Measurements from ENCODE around the gene ZNF768.
"Not testable (repeated sequence)": the region's sequence is repeated elsewhere in the genome, so short reads cannot be mapped to it uniquely, and the experiment has no call there.

Gene ZNF768

GRCh38 chr16:30532285-30533145, 6.1 kb upstream of the ZNF768 start:
- no peak for DNase-seq

DNA sequence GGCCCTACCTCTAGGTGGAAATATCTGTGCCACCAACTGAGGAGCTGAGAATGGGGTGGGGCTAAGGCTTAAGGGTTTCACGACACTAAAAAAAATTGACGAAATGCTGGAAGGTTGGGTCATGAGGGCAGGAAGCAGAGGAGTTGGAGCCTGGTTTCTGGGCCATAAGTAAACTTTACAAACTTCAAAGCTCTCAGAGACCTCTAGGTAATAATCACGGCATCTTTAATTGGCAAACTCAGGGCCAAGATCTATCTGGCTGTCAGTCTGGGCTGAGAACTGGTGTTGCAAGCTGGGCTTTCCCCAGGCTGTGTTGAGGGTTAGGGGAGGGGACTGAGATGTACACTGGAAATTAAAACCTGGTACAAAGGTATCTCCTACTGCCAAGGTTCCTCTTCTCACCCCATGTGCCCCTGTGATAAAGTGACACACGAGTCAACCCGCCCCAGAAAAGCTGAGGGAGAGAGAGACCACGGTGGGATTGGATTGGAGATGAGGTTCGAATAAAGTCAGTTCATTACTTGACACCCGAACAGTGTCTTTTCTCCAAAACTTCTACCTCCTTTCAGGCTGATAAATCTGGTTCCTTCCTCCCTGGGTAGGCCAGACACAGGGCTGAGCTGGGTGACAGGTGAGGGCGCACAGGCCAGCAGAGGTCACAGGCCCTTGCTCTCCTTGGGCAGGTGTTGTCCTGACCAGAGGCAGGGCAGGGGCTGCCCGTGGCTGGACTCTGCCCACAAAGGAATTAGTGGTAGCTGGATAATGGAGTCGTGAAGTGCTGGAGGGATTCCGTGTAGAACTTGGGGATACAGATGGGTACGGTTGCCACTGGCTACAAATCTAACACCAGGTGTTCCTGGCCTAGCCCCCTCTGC, 4.0 kb upstream of the ZNF768 start:
- DNase-seq = no peak

DNA sequence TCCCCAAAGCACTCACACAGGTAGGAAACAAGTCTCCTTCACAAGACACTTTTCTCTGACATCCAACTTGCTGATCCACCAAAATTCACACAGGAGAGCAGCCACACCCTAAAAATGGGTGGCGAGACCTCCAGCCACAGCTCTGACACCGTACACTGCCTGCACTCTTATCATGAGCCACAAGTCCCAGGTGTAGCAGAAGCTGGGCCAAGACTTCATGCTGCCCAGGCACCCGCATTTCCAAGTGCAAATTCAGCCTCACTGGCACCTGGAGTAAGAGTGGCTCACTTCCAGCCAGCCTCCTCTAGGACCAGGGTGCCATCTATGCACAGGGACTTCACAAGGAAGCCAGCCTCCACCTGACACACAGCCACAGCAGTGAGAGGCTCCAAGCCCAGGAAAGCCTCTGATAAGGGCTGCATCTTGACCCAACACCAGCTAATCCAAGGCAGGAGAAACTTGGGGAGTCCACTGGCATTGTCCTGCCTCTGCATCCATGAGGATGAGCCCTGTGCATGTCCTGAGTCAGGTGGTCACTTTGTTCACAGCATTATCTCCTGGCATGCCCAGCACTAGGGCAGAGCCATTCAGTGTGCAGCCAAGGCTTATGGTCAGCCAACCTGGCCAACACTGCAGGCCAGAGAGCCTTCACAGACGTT, 2.6 kb upstream of the ZNF768 start:
- DNase-seq = no peak

DNA sequence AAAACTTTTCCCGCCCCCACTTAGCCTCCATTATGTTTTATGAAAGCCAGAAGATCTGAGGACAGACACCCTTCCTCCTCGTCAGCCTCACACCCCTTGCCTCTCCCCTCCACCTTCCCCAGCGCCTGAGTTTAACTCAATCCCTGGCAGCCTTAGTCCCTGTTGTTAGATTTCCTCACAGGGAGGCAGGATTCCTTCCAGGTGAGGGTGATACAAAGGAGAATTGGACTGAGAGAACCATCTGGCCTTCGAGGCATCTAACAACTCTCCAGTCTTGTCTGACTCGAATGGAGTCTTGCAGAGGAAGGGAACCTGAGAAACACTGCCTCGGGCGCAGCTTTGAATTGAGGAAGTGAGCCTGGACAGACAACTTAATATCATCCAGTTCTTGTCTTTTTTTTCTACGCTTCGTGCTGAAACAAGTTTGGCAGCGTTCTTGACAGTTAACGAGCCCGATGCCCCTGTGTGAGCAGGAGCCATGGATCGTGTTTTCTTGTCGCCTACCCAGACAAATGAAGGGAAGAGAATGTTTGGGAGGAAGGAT, 1.3 kb upstream of the ZNF768 start:
- no peak for DNase-seq

DNA sequence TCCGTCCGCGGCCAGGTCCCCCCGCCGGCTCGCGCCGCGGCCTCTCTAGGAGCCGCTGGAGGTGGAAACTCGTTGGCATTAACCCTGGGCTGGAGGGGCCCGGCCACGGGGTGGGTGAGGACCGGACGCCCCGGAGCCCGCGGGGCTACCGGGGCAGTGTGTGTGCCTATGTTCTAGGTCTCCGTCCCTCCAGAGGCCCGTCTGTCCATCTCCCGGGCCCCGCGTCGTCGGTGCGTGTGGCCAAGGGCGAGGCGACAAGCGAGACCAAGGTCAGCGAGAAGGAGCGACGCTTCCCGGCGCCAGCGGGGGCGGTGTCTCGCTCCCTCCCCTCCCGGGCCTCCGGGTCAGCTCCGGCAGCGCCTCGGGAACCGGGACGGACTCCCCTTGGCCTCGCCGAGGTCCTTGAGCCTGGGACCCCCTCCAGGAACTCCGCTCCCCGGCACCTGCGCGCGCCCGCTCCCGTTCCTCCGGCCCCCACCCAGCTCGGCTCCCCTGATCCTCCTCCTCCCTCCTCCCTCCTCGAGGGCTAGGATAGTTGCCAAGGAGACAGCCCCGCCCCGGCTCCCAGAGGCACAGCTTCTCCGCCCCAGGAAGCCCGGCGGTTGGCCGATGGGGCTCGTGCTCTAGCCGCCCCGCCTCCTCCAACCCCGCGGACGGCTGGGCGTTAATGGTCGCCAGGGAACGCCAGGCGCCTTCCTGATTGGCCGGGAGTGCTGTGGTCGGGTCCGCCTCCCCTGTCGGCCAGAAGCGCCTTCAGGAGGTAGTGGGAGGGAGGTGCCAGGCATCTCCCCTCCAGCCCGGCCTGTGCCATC, 663 bp upstream of the ZNF768 start:
- peak; percentile 100 for DNase-seq

GRCh38 chr16:30525844-30526136, 576 bp downstream of the ZNF768 start:
- DNase-seq = no peak

GRCh38 chr16:30524575-30525568, 1.5 kb downstream of the ZNF768 start:
- no peak for DNase-seq

DNA sequence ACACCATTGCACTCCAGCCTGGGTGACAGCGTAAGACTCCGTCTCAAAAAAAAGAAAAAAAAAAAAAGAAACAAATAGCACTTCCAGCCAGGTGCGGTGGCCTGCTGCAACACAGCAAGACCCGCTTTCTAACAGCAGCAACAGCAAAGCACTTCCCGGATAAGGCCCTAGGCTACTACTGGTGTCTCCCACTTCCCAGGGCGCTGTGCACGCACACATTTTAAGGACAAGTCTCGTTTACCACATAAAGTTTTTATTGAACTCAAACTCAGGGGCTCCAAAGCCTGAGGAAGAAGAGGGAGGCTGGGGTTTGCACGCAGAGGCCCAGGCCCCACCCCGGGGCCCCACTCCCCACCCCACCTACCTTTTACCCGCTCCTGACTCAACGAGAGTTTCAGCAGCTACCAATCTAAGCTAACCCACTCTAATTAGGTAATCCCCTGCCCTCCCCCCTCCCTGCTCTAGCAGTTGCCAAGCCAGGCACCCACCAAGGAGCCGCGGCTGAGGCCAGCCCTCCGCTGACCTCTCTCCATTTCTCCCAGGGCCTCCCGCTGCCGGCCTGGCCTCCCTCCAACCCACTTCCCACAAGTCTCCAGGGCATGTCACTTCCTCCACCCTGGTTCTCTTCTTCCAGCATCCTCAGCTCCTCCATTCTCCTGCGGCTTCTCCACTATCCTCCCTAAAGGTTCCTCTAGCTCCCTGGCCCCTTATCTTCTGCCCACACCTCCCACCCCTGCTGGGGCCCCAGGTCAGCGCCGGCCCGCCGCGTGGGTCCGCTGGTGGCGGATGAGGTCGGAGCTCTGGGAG, 2.4 kb downstream of the ZNF768 start:
- DNase-seq = no peak

GRCh38 chr16:30522702-30523463, 3.5 kb downstream of the ZNF768 start:
- DNase-seq = not testable (repeated sequence)

DNA sequence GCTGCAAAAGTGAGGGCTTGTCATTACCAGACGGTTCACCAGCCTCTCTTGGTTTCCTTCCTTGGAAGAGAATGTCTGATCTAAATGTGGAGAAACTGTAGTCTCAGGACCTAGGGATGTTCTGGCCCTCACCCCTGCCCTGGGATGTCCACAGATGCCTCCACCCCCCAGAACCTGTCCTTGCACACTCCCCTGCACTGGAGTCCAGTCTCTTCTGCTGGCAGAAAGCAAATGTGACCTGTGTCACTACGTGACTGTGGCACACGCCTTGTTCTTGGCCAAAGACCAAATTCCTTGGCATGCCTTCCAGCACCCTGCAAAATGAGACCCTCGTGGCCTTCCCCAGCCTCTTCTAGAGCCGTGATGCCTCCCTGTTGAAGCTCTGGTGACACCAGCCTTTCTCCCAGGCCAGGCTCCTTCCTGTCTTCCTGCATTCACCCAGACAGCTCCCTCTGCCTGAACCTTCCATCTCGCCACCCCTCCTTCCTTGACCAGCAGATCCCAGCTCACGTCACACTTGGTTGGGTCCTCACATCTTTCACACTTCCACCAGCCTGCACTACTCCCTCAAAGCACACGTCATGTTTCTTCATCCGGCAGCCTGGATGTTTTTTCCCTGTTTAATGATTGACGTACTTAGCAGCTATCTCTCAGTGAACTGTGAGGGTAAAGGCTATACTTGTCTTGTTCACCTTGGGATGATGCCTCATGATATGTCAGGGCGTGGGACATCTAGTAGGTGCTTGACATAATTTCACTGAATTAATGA, 4.3 kb downstream of the ZNF768 start:
- DNase-seq = no peak

DNA sequence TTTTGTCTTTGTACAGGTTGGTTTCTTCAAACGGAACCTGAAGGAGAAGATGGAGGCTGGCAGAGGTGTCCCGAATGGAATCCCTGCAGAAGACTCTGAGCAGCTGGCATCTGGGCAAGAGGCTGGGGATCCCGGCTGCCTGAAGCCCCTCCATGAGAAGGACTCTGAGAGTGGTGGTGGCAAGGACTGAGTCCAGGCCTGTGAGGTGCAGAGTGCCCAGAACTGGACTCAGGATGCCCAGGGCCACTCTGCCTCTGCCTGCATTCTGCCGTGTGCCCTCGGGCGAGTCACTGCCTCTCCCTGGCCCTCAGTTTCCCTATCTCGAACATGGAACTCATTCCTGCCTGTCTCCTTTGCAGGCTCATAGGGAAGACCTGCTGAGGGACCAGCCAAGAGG, 4.9 kb downstream of the ZNF768 start:
- DNase-seq = no peak

- no peak for DNase-seq
These were observed 7.0 kb downstream of the ZNF768 start for GRCh38 chr16:30519120-30520049.

DNA sequence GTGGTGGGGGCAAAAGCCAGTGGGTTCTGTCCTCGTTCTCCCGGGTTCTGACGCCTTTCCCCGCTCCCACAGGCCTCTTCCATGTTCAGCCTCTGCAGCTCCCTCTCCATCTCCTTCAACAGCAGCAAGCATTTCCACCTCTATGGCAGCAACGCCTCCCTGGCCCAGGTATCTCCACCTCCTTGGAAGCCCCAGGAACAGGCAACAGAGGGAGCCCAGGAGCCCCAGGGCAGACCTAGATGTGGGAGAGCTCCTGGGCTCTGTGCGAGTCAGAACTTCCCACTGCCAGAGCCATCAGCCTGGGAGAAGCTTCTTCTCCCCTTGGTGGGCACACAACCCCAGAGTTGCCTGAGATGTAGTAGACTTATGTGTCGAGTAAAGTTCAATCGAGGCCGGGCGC, 7.8 kb downstream of the ZNF768 start:
- DNase-seq = no peak

GRCh38 chr16:30515275-30515674, 11.1 kb downstream of the ZNF768 start:
- DNase-seq = no peak

DNA sequence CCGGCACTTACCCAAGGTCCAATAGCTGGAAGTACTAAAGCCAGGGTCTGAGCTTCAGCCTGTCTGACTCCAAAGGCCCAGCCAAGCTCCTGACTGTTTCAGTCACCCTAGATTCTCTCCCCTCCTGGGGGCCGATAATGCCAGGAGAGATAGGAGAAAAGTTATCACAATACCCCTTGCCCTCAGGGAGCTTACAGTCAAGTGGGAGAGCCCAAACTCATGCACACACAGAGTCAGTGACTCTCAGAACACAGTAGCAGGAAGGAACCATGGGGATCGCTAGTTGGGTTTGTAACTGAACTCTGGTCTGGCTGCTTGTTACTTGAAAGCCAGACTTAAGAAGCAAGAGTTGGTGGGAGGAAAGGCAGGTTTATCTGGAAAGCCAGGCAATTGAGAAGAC, 14.9 kb downstream of the ZNF768 start:
- DNase-seq = no peak

DNA sequence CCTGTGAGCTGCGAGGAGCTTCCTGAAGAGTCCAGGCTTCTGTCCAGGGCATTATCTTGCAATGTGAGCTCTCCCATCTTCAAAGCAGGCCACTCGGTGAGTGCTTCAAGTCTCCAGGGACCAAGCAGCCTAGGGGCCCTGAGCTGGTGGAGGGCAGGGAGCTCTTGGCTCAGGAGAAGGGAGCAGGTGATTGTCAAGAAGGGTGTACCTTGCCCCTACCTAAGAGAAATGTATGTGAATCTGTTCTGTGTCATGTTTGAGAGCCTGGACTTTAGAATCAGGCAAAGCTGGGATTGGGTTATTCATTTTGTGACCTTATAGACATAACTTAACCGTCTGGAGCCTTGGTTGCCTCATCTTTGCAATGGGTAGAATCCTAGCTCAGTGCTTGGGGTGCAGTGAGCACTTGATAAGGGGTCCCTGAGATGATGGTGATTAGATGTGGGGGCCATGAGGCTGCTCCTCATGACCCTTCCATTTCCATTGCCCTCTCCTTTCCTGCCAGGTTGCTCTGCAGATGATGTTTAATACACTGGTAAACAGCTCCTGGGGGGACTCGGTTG, 15.9 kb downstream of the ZNF768 start:
- DNase-seq = no peak

DNA sequence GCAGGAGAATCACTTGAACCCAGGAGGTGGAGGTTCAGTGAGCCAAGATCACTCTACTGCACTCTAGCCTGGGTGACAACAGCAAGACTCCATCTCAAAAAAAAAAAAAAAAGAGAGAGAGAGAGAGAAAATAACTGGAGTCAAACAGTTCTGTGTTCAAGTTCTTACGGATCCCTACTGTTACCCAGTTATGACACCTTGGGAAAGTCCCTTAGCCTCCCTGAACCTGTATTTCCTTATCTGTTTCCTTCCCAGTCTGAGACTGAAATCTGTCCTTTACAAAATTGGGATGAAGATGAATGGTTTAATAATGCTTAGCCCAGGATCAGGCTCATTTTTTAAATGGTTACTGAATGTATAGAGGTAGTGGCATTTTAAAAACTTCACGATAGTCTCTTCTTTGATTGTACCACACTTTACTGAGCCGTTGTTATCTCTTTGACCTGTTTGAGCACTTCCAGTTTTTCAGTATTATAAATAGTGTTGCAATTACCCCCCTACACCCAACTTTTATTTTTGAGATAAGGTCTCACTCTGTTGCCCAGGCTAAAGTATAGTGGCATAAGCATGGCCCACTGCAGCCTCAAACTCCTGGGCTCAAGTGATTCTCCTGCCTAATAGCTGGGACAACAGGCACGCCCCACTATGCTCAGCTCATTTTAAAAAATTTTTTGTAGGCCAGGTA, 17.1 kb downstream of the ZNF768 start:
- no peak for DNase-seq

Measured in NCI-H345 (cell line).